ENCODE measurements around the gene ADAM10.
"Not testable (repeated sequence)": the region's sequence is repeated elsewhere in the genome, so short reads cannot be mapped to it uniquely, and the experiment has no call there.

The ADAM10 gene, protein sequence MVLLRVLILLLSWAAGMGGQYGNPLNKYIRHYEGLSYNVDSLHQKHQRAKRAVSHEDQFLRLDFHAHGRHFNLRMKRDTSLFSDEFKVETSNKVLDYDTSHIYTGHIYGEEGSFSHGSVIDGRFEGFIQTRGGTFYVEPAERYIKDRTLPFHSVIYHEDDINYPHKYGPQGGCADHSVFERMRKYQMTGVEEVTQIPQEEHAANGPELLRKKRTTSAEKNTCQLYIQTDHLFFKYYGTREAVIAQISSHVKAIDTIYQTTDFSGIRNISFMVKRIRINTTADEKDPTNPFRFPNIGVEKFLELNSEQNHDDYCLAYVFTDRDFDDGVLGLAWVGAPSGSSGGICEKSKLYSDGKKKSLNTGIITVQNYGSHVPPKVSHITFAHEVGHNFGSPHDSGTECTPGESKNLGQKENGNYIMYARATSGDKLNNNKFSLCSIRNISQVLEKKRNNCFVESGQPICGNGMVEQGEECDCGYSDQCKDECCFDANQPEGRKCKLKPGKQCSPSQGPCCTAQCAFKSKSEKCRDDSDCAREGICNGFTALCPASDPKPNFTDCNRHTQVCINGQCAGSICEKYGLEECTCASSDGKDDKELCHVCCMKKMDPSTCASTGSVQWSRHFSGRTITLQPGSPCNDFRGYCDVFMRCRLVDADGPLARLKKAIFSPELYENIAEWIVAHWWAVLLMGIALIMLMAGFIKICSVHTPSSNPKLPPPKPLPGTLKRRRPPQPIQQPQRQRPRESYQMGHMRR

DNA sequence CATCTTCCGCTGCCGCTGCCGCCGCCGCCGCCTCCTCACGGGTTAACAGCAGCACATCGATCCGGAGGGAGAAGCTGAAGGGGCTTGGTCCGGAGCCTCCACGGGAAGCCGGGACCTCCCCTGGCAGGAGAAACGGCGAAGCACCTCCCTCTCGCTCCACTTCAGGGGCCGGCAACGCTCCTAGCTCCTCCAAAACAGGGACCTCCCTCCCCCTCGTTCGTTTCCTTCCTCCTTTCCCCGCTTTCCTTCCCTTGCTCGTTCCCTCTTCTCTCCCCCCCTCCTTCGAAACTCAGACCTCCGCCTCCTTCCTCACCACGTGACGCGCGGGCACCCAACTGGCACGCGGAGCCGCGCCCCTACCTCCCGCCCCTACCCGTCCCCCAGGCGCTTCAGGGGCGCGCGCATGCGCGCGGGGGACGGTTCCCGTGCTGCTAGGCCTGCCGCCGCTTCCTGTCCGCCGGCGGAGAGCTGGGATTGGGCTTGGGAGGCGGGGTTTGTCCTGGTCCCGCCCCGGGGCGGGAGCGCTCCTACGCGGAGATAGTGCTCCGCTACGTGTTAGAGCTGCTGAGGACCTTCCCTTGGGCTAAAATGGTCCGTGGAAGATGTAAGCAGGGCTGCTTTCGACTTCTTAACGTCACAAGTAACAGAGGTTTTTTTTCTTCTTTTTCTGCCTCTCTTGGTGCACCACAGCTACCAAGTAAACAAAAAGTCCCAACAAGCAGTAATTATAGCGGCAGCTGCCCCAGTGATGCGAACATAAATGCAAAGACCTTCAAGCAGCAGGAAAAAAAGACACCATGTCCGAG lies at the start of gene ADAM10:
Gene ADAM10, minus strand, starts transcription at position 176 of the 806 bp plus-strand sequence. Its CDS starts 173 bp downstream, at position 3.
- DNase-seq, result peak; percentile 100

GRCh38 chr15:58797505-58797904 lies 48.0 kb upstream of the ADAM10 start:
- DNase-seq, result no peak

- no peak for DNase-seq
Observed at GRCh38 chr15:58795825-58796224, 46.3 kb upstream of the ADAM10 start.

GRCh38 chr15:58793862-58794261 lies 44.4 kb upstream of the ADAM10 start:
- DNase-seq, result no peak

- DNase-seq, result no peak
Observed at GRCh38 chr15:58788056-58788710, 38.7 kb upstream of the ADAM10 start.

- no peak for DNase-seq
Observed at GRCh38 chr15:58785355-58785754, 35.8 kb upstream of the ADAM10 start.

- no peak for DNase-seq
Observed at GRCh38 chr15:58779554-58779953, 30.0 kb upstream of the ADAM10 start.

GRCh38 chr15:58777107-58777506 lies 27.6 kb upstream of the ADAM10 start:
- no peak for DNase-seq

DNA sequence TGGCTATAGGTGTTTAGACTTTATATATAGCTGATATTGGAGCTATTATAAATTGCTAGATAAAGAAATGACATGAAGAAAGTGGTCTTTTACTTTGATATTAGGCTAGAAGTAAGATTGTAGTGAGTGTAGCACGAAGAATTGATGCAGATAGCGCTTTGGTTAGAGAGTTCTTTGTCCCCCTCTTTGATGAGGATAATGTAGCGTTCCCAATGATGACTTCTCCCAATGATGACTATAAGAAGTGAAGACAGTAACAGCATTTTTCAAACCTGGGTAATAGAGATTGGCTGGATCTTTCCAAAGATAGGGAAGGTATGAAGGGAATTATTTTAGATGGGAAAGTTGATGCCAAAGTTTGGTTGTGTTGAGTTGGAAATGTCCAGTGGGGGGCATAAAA lies 25.9 kb upstream of the ADAM10 start:
- no peak for DNase-seq

DNA sequence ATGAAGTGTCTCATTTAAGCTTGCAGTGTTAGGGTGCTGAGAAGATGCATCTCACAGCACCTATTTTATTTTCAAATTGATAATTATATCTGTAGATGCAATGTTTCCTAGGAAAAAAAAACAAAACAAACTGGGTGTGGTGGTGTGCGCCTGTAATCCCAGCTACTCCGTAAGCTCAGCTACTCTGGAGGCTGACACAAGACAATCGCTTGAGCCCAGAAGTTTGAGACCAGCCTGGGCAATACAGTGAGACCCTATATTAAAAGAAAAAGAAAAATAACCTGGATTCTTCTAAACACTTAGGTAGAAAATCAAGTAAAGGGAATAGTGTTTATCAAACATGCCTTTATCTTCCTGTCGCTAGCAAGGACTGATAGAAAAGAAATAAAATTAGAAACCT lies 23.5 kb upstream of the ADAM10 start:
- DNase-seq, result no peak

DNA sequence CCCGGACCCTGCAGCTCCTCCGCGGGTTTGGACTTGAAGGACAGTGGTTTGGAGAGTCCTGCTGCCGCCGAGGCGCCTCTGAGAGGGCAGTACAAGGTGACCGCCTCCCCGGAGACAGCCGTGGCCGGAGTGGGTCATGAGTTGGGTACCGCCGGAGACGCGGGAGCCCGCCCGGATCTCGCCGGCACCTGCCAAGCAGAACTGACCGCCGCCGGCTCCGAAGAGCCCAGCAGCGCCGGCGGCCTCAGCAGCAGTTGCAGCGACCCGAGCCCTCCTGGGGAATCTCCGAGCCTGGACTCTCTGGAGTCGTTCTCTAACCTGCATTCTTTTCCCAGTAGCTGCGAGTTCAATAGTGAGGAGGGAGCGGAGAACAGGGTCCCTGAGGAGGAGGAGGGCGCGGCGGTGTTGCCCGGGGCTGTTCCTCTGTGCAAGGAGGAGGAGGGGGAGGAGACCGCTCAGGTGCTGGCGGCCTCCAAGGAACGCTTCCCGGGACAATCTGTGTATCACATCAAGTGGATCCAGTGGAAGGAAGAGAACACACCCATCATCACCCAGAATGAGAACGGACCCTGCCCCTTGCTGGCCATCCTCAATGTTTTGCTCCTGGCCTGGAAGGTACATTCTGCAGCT lies 22.2 kb upstream of the ADAM10 start:
- DNase-seq, result peak; percentile 25

- peak; percentile 100 for DNase-seq
Observed at GRCh38 chr15:58770857-58771620, 21.5 kb upstream of the ADAM10 start, which contains the start of gene MINDY2. TSS of gene MINDY2 (plus strand) at chr15:58771302. CDS start at chr15:58771396, 94 bp downstream.

DNA sequence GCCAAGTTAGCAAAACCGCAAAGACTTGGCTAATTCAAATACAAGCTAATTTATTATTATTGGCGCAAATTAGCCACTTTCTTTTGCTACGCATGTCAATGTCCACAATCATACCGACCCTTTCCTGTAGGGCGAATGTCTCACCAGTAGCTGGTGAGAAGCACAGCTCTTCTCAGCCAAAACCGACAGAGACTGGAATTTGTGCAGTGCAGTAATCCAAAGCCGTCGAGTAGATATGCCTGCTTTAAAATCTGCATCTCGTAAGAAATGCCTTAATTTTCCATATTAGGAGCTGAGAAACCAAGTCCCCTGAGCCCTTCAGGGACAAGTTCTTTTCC lies 21.0 kb upstream of the ADAM10 start:
- DNase-seq, result peak; percentile 43

GRCh38 chr15:58768601-58769004 lies 19.1 kb upstream of the ADAM10 start:
- not testable (repeated sequence) for DNase-seq

DNA sequence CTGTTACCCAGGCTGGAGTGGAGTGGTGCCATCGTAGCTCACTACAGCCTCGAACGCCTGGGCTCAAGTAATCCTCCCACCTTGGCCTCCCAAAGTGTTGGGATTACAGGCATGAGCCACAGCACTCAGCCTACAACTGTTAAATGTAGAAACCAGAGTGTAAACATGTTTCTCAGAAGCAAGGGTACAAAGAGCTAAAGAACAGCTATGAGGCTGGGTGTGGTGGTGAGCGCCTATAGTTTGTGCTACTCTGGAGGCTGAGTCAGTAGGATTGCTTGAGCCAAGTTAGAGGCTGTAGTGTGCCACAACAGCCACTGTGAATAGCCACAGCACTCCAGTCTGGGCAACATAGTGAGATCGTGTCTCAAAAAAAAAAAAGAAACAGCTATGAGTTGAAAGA lies 16.8 kb upstream of the ADAM10 start:
- no peak for DNase-seq

- DNase-seq, result no peak
Observed at GRCh38 chr15:58764468-58764867, 15.0 kb upstream of the ADAM10 start.

DNA sequence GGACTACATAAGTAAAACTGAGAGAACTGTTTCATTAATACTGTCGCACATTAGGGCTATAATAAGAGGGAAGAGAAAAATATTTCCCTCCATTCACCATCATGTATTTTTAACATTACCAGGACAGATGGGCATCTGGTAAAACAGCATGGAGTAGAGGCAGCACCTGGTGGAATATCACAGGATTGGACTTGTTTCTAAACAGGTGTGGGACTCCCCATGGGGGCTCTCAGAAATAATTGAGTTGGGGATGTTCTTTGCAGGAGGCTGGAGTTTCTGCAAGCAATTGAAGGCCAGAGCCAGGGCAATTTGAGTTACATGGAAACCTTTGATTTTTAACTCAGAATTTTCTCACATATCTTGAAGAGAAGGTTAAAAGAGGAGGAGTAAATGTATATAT lies 13.2 kb upstream of the ADAM10 start:
- DNase-seq, result no peak

- no peak for DNase-seq
Observed at GRCh38 chr15:58762285-58762684, 12.8 kb upstream of the ADAM10 start.

- no peak for DNase-seq
Observed at GRCh38 chr15:58761010-58761388, 11.5 kb upstream of the ADAM10 start.

DNA sequence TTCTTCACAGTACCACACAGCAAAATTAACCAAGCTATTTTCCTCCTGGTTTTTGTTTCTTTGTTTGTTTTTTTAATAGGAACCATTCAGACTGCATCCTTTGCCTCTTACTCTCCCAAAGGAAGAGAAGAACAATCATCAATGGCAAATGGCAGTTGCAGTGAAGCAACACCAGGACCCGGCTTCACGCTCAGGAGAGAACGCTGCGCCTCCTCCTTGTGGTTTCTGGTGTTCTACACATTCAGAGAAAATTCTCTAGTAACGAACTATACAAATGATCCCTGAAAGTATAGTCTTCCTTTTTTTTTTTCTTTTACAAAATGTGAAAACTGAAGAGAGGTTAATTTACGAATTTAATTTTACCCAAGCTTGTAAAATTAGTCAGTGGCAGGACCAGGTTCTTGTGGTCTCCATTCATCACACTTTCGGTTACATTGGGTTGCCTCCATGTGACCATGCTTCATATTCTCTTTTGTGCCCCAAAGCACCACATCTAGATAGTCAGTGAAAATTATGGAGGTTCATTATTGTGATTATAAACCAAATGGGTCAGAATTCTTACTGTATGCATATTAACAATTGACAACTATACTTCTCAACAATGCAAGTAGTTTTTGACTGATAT lies 11.0 kb upstream of the ADAM10 start:
- DNase-seq, result no peak

GRCh38 chr15:58758141-58758540 lies 8.6 kb upstream of the ADAM10 start:
- peak; percentile 53 for DNase-seq
